NCI-H146 treated with DMSO at 0.1 percent for 48 hours (cell line): ENCODE results near the gene GAPT.
"Not testable (repeated sequence)": the region's sequence is repeated elsewhere in the genome, so short reads cannot be mapped to it uniquely, and the experiment has no call there.

Experiments used
- DNase-seq: peaks from one replicate; lab custom pipeline; 2025; ENCODE audit not compliant: unreplicated experiment; lab: John Stamatoyannopoulos, UW

The GAPT gene

DNA sequence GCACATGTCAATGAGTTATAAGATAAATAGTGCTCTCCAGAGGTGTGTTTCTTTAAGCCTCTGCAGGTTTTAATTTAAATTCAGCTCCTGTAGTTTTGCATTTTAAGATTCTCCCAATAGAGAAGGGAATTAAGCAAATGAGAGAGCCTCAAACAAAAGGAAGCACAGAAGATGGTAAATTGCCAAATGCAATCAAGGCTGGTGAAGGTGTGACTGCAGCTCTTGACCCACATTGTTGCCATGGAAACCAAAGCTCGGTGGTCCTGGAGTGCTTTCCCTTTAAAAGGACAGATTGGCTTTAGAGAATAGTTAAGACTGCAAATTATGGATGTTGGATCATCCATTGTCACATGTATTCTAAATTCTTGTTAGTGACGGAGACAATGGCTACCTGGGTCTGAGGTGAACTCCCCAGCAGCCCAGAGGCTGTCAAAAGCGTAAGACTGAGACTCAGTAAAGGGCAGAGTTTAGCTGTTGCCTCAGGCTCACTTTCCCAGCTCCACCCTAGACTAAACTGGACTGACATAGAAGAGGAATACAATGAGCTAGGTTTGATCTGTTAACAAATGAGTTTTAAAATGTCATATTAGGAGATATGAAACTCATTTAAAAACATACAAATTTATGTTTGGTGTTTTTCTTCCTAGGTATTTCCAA lies 12.3 kb downstream of the GAPT start:
- no peak for DNase-seq

DNA sequence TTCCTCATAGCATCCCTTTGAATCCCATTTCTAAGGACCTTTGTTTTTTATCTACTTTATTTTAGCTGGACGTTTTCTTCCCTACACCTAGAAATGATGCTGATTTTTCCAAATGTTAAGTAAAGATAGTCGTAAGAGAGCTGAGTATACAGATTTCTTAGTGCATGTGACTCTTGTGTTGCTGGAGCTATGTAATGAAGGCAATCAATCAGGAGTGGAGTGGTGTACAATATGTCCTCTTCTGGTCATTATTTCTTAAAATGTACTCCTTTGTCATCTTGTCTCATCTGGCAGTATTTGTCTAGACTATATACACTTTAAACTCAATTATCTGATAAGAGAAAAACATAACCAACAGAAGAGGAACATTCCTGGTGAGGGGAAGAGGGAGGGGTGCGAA lies 13.5 kb downstream of the GAPT start:
- peak; percentile 62 for DNase-seq

DNA sequence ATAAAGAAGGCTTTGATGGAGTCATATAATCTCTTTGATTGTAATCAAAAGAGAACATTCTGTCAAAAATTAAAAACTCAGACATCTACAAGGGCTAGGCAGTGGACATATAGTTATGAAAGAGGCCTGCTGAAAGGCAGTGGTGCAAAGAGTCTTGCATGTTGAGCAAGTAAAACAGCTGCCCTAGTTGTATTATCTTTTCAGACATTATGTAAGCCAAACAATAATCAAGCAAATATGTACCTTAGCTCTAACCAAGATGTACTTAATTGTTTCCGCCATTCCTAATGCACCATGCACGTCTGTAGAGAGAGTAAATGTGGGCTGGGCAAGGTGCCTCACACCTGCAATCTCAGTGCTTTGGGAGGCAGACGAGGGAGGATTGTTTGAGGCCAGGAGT lies 14.3 kb downstream of the GAPT start:
- DNase-seq = no peak

DNA sequence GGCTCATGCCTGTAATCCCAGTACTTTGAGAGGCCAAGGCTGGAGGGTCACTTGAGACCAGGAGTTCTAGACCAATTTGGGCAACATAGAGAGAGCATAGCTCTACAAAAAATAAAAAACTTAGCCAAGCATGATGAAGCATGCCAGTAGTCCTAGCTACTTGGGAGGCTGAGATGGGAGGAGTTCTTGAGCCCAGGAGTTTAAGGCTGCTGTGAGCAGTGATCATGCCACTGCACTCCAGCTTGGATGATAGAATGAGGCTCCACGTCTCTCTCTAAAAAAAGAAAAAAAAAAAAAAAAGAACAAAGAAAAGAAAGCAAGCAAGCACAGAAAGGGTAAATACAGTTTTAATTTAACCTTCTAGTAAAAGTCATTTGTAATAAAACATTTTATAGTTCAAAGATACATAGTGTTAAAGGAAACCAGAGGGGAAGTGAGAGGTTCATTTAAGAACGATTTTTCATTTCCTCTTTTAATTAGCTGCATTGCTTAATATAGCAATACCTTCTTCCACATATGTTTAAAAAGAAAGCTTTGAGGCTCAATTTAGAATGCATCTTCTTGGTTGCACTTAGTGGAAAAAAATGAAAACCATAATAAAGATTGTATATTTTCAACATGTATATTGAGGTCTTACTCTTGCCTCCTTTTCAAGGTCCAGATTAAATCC lies 14.9 kb downstream of the GAPT start:
- no peak for DNase-seq

DNA sequence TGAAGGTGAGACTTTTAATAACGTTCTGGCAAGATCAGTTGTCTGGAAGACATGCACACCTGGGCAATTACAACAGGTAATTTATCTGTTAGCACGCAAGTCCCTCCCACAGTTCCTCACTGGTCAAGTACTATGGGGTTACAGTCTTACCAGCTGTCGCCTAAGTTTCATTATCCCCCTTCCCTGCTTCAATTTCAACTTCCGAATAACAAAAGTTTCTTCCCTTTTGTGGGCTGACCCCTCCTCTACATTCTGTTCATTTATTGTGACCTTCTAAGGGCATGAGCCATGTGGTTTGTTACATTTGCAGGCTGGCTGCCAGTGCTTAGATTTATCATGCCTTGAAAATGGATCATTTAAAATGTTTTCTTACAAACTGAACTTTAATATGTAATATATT lies 16.5 kb downstream of the GAPT start:
- DNase-seq = no peak

DNA sequence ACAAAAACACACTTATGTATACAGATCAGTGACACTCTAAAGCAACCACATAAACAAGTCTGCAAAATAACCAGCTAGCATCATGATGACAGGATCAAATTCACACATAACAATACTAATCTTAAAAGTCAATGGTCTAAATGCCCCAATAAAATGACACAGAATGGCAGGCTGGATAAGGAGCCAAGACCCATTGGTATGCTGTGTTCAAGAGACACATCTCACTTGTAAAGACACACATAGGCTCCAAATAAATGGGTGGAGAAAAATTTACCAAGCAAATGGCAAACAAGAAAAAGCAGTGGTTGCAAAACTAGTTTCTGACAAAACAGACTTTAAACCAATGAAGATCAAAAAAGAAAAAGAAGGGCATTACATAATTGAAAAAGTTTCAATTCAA lies 26.0 kb downstream of the GAPT start:
- DNase-seq = no peak

DNA sequence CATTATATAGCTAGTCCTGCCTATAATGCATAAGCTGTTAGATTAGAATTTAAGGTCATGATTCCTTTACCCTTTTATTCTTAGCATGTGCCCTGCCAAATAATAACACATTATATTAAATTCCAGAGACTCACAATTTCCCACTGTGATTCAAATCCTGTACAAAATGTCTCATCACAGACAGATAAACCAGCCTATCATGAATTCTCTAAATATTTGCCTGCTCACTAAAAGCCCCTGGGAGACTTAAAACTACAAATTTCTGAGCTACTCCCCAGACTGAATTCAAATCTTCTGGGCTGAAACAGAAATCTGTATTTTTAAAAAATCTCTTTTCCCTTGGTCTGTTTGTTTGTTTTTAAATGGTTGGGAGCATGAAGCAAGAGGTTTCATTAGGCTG lies 32.7 kb downstream of the GAPT start:
- no peak for DNase-seq

DNA sequence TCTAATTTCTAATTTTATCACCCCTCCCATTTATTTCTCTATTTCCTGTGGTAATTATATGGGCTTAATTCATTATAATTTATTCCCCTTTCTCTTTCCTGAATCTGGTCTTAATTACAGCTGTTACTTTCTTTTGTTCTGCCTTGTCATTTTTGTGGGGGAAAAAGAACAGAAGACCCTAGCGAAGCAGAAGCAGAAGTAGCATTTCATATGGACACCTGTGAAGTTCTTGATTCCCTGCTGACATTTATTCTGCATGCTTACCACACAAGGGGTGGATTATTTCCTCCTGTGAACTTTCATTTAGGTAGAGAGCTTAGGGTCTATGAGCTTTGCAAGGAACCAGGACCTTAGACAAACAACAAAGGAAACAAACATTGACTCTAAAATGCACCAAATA lies 33.3 kb downstream of the GAPT start:
- DNase-seq = no peak

DNA sequence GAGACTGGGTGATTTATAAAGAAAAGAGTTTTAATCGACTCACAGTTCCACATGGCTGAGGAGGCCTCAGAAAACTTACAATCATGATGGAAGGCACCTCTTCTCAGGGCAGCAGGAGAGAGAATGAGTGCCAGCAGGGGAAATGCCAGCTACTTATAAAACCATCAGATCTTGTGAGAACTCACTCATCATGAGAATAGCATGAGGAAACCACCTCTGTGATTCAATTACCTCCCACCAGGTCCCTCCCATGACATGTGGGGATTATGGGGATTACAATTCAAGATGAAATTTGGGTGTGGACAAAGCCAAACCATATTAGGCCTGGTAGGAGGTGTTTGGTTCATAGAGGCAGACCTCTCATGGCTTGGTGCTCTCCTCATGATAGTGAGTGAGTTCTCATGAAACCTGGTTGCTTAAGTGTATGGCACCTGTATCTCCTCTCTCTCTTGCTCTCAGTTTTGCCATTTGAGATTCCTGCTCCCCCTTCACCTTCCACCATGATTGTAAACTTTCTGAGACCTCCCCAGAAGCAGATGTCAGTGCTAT lies 39.8 kb downstream of the GAPT start:
- no peak for DNase-seq

DNA sequence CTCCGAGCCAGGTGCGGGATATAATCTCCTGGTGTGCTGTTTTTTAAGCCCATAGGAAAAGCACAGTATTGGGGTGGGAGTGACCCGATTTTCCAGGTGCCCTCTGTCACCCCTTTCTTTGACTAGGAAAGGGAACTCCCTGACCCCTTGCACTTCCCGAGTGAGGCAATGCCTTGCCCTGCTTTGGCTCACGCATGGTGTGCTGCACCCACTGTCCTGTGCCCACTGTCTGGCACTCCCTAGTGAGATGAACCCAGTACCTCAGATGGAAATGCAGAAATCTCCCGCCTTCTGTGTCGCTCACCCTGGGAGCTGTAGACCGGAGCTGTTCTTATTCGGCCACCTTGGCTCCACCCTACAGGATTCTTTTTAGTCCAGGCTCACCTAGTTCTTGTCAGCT lies 50.7 kb downstream of the GAPT start:
- DNase-seq = not testable (repeated sequence)

DNA sequence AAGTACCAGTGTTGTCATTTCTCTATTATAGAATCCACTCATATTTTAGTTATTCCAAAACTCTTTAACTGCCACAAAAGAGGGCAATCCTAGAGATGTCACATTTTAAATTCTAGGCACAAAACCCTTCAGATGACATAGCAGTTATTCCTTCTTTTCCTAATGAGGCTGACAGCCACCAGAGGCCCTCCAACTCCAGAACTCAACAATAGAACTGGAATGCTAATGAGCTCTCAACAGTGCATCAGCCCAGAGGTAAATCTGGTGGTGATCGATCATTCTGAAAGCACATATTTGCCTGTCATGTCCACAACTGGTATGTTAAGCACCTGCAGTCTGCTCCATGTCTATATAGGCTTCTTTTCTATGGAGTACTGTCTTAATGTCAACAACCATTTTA lies 51.5 kb downstream of the GAPT start:
- no peak for DNase-seq

DNA sequence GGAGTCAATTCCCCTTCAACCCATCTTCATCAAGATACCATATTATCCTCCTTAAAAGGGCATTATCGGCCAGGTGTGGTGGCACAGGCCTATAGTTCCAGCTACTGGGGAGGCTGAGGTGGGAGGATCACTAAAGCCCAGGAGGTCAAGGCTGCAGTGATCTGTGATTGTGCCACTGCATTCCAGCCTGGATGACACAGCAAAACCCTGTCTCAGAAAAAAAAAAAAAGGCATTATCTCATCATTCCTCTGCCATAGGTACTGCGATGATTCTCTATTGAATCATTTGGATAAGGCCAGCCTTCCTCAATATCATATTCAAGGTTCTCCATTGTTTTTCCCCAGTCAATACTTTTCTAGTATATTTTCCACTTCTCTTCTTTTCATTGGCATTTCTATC lies 52.5 kb downstream of the GAPT start:
- no peak for DNase-seq

DNA sequence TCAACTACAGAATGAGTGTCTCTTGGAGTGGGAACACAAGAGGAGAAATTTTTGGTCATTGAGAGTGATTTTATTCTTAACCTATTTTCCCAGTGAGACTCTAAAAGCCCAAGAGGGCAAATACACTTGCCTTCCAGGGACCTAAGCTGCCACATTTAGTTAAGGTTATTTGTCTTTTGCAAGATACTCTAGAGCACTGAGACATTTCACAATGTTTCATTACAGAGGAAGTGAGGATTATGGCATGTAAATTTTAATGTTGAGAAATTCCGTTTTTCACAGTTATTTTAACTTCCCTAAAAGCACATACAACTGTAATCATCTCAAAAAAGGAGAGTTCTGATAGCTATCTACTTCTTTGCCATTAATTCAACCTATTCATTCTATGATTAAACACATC lies 53.0 kb downstream of the GAPT start:
- no peak for DNase-seq

DNA sequence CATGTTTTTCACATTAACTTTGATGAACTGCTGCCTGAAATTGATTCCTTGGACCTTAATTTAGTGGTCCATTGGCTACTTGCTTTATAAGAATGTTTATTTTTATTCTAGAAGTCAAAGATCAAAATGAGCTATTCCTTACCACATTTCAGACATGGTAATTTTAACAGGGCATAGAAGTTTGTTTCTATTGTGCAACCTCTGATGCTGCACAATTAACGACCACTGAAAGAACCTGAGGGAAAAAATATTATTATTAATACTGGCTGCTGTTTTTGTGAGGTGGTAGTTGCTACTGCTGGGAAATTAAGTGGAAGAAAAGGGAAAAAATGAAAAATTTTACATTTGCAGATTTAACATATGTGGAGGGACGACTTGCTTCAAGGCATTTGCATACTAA lies 53.7 kb downstream of the GAPT start:
- DNase-seq = no peak

DNA sequence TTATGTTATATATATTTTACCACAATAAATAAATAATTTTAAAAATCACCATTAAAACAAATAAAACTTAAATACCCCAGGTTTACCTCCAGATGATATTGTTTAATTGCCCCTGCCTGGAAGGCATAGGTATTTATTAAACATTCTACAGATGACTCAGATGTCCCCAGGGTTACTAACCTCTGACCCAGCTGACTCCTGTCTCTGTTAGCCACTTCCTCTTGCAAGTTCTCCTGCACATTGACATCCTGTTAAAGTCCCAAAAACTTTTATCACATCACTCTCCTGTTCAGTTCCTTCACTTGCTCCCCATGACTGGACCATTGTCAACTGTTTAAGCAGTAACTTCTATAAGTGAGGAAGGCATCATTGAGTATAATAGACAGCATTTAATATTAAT lies 54.7 kb downstream of the GAPT start:
- no peak for DNase-seq
